ENCODE results near the gene PHACTR3. TPM values are rescaled to one million over a fixed set of nuclear protein-coding genes. Genes with fewer than 3 reads are reported as not detected.
A peak's percentile ranks its signal among the peaks of the same experiment; 100 is the strongest.
"Not testable (repeated sequence)": the region's sequence is repeated elsewhere in the genome, so short reads cannot be mapped to it uniquely, and the experiment has no call there.

PHACTR3 gene
- 0.06 and 0.51 TPM in 2 replicates for total RNA-seq

- no peak for DNase-seq (ENCODE audit: low read depth)
- no peak for TF ChIP-seq CTCF (conservative IDR thresholded peaks at IDR 0.05; ENCODE audit: low read depth, low read length)
- H3K4me3 ChIP-seq (ENCODE audit: low read depth, low read length): peak within 1 kb of the TSS; percentile 49
These were observed at the start of gene PHACTR3 for GRCh38 chr20:59603781-59604541. PHACTR3 (plus strand) TSS chr20:59604540; CDS start chr20:59605015, 475 bp downstream.

- DNase-seq (ENCODE audit: low read depth); H3K4me3 ChIP-seq (ENCODE audit: low read depth, low read length): not testable (repeated sequence)
These were observed 46.4 kb upstream of the PHACTR3 start for GRCh38 chr20:59557733-59558529.

- TF ChIP-seq CTCF (conservative IDR thresholded peaks at IDR 0.05; ENCODE audit: low read depth, low read length): no peak
- DNase-seq (ENCODE audit: low read depth): no peak
- H3K4me3 ChIP-seq (ENCODE audit: low read depth, low read length): no peak overlapping the region
These were observed 45.1 kb upstream of the PHACTR3 start for GRCh38 chr20:59559024-59559817.

GRCh38 chr20:59559863-59560262 lies 44.5 kb upstream of the PHACTR3 start:
- no peak for DNase-seq (ENCODE audit: low read depth)
- no peak for TF ChIP-seq CTCF (conservative IDR thresholded peaks at IDR 0.05; ENCODE audit: low read depth, low read length)
- no peak overlapping the region for H3K4me3 ChIP-seq (ENCODE audit: low read depth, low read length)

- H3K4me3 ChIP-seq (ENCODE audit: low read depth, low read length): no peak overlapping the region
- no peak for DNase-seq (ENCODE audit: low read depth)
- peak; percentile 72 for TF ChIP-seq CTCF (conservative IDR thresholded peaks at IDR 0.05; ENCODE audit: low read depth, low read length)
These were observed 43.6 kb upstream of the PHACTR3 start for GRCh38 chr20:59560588-59561227.

GRCh38 chr20:59561228-59561605 lies 43.1 kb upstream of the PHACTR3 start:
- no peak for TF ChIP-seq CTCF (conservative IDR thresholded peaks at IDR 0.05; ENCODE audit: low read depth, low read length)
- no peak overlapping the region for H3K4me3 ChIP-seq (ENCODE audit: low read depth, low read length)
- DNase-seq (ENCODE audit: low read depth): no peak
